GM21717 (cell line): ENCODE measurements around the gene LAPTM4A.
"Not testable (repeated sequence)": the region's sequence is repeated elsewhere in the genome, so short reads cannot be mapped to it uniquely, and the experiment has no call there.

Experiments
- ATAC-seq: cut with Tn5 transposase; IDR thresholded peaks from one replicate; pipeline ENCODE4 v1.9.1; 2021; ENCODE audit warnings: mild to moderate bottlenecking, moderate library complexity; ENCODE audit not compliant: unreplicated experiment

LAPTM4A gene

GRCh38 chr2:20051532-20052228 is at the start of gene LAPTM4A:
LAPTM4A (minus strand) TSS chr2:20051628; CDS start chr2:20051520, 108 bp downstream.
- peak; percentile 97 for ATAC-seq

DNA sequence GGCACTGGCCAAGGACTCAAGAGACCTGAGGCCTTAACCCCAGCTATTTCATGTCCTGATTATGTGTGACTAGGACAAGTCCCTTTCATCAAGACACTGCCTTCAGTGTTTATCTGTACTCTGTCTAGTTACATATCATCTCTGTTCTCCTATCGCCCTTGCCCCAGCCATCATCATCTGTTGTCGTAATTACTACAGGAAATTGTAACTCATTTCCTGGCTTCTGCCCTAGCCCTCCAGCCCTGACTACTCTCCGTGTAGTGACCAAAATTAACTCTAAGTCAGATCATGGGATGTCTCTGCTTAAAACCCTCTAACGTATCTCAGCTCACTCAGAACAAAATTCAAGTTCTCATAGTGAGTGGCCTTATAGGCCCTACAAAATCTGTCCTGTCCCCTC is 49.3 kb upstream of the LAPTM4A start:
- no peak for ATAC-seq

- ATAC-seq, result no peak
Measured at GRCh38 chr2:20099780-20100179, 48.4 kb upstream of the LAPTM4A start.

GRCh38 chr2:20097889-20098714 is 46.7 kb upstream of the LAPTM4A start:
- peak; percentile 92 for ATAC-seq

GRCh38 chr2:20095469-20095868 is 44.0 kb upstream of the LAPTM4A start:
- no peak for ATAC-seq

- ATAC-seq, result no peak
Measured at GRCh38 chr2:20094955-20095354, 43.5 kb upstream of the LAPTM4A start.

DNA sequence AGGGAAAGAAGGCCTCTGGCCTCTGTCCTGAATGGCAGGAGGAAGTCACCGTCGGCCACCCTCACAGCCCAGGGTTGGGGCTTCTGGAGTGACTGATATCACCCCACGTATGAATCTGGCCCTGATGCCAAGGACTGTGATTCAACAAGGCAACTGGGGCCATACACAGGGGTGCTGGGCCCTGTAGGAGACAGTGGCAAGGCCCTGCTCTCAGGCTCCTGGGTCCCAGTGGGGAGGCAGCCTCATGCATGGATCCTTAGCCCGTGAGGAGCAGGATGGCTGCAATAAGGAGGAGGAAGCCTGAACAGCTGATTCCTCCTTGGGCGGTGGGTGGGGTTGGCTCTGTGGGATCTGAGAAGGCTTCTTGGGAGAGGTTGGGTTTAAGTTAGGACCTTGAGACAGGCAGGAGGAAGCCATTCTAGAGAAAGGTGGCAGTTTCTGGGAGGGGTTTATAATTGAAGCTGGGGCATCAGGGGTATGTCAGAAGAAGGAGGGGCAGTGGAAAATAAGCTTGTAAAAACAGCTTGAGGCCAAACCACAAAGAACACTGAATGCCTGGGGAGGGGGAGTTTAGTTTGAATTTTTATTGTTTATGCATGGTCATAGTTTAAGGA is 42.8 kb upstream of the LAPTM4A start:
- no peak for ATAC-seq

DNA sequence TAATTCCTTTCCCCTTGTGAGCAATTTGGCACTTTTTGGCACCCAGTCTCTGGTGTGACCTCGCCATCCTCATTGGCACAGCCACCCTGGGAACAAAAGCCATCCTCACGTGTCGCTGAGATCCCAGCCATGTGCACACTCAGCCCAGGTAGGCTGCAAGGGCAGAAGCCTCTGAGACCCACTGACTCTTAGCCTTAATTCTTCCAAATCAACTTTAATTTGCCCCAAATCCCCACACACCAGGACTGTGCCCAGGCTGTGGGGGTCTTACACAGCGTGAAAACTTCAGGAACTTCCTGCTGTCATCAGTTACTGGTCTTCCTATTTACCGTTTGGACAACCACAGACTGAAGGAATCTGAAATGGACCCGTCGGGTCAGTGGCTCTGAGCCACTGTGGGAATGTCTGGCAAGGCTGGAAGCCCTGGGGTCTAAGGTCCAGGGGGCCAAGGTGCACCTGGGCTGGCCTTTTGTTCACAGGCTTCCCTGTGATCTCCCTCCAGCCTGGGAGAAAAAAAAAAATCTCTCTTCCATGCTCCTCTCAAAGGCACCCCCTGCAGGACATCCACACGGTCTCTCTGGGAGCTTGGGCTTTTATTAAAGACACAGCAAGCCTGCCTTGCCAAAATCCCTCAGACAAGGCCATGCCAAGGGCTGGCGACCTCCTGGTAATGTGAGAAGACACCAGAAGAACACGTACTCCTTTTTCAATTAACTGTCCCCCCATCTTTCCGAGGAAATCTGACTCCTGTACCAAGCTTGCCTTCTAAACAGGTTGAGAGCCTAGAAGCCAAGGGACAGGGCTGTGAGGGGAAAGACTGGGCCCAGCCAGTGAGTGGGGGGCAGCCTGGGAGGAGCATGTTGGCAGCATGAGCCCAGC is 42.1 kb upstream of the LAPTM4A start:
- ATAC-seq, result no peak

DNA sequence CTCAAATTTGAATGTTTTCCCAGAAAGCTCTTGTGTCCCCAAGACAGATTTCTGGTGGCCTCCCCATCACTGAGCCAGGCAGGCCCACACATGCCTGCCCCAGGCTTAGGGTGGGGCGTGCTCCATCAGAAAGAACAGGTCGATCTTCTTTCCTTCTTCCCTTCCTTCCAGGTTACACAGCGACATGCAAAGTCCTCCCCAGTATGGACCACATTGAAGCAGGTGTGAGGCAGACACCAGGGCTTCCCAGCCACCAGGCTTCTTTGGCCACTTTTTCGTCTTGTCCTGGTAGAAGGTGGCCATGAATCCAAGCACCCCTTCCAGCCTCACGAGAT is 41.4 kb upstream of the LAPTM4A start:
- ATAC-seq, result no peak

DNA sequence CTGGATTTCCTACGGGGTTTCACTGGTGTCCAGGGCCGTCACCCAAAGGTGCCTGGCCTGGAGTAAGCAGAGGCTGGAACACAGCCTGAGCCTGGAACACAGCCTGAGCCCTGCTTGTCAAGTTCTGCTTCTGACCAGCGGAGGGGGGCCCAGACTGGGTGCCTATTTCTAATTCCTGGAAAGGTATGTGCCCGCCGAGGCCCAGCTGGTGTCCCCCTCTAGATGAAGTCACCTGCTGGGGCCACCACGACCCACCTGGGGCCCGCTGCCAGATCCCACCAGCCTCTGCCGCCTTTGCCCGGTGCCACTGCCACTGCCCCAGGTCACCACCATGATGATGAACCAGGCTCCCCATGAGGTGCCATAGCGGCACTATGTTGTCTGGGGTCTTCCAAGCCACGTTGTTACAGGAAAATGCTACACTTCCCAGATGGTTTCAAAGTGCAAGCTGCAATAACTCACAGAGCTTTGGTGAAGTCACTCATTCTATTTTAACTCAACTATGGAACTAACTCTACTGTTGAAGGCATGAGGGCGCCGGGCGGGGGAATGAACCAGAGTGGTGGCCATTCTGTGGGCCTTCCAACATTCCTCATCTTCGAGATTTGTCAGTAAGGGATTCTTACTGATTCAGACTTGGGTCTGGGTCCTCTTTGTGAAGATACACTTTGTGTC is 40.9 kb upstream of the LAPTM4A start:
- ATAC-seq, result no peak

DNA sequence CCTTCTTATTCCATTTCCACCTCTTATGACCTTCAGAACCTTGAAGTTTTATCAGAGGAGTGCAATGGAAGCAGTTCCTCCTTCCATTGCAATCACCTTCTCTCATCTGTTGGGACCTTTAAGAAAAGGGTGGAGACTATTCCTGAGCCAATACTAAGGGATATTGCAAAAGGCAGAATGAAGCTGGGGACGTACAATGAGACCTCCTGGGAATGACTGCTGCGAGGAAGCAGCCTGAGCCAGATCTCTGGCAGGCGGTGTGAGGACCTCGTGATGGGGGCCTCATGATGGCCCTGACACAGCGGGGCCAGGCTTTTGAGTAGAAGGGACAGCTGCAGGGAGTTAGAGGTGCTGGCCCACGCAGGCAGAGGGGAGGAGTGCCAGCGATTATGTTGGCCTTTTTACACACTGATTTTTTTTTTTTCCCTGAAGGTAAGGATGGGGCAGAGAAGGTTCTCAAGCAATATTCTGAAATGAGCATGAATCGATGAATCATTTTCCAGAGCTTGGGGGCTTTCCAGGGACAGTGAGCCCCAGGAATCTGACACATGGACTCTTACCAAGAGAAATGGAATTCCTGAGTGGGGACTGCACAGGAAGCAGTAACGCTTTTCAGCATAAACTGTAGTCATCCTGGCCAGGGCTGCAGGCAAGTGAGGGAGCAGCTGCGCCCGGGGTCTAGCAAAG is 40.0 kb upstream of the LAPTM4A start:
- ATAC-seq, result no peak

DNA sequence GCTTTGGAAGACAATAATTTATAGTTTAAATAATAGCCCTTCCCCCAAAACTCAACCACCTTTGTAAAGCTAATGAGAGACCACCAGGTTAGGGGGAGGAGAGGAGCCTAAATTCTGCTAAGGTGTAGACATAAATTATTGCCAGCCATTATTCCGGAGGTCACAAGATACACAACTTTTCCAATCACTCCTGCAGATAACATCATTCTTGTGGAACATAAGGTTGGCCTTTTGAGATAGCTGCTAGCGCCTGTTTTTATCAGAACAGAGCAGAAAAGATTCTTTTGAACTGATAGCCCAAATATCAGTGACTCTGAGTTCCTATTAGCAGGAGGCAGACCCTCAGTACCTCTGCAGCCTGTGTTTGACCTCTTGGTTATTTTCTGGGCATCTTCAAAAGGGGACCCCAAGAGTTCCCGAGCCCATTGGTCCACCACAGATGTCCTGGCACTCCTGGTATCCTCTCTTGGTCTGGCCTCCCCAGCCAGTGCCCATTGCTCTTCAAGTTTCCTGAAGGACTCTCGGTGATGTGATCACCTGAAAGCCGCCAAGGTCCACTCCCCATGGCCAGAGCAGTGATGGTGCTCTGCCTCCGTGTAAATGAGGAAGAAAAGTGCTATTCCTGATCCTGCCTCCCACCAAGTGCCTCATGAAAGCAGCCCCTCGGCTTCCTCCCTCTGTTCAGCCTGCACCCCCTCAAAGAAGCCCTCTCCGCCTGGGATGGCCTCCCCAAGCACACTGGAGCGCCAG is 38.5 kb upstream of the LAPTM4A start:
- ATAC-seq, result no peak

- ATAC-seq, result not testable (repeated sequence)
Measured at GRCh38 chr2:20085909-20086308, 34.5 kb upstream of the LAPTM4A start.

DNA sequence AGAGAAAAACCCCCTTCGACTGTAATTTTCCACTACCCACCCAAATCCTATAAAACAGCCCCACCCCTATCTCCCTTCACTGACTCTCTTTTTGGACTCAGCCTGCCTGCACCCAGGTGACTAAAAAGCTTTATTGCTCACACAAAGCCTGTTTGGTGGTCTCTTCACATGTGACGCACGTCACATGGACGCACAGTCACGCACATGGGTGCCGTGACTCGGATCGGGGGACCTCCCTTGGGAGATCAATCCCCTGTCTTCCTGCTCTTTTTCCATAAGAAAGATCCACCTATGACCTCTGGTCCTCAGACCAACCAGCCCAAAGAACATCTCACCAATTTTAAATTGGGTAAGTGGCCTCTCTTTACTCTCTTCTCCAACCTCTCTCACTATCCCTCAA is 31.4 kb upstream of the LAPTM4A start:
- ATAC-seq, result not testable (repeated sequence)

- ATAC-seq, result no peak
Measured at GRCh38 chr2:20081841-20082240, 30.4 kb upstream of the LAPTM4A start.

- no peak for ATAC-seq
Measured at GRCh38 chr2:20080839-20081415, 29.5 kb upstream of the LAPTM4A start.

DNA sequence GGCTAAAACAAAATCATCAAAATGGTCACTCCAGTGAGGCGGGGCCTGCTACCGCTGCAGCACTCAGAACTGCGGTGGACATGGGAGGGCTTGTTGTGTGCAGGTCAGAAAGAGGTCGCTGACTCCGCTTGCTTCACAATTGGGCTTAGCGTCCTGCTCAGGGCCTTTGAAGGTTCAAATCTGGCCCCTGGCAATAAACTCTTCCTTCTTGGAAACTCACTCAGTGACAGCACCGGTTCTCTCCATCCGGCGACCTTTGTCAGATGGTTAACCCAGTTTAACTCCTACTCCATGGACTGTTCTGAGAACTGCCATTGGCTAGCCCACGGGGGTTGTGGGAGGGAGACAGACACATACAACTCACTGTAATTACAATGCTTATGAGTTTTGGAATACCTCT is 29.0 kb upstream of the LAPTM4A start:
- ATAC-seq, result no peak

DNA sequence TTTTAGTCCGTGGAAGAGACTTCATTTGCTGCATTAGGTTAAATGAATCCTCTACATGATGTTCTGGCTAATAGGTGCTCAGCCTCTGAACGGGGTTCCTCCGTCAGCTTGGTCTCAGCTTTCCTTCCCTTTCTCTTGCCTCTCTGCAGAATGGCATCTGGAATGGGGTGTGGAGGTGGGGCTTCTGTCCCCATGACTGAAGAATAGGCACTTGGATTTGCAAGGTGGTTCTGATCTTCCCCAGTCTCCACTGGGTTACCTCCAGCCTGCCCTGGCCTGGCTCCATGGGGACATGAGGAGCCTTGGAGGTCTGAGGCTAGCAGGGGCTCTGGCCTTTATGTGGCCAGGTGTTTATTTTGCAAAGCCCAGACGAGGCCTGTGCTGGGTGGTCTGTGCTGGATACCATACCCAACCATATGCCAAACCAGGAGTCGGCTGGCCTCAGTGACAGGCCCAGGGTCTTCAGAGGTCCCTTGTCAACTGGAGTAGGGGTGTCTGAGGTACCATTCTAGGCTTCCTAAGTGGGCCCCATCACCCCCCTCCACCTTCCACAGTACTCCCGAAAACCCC is 28.2 kb upstream of the LAPTM4A start:
- ATAC-seq, result no peak
